GM13977 (cell line): Measurements from ENCODE around the gene SYNPO.

Experiments
- DNase-seq: peaks from one replicate; pipeline ENCODE4 v3.0.0; 2012; ENCODE audit warnings: low spot score
- CTCF ChIP-seq: IDR thresholded peaks from 2 replicates; pipeline ENCODE4 v1.5.1; 2012; ENCODE audit warnings: mild to moderate bottlenecking, control low read depth; ENCODE audit not compliant: insufficient read depth; ENCODE audit errors: extremely low read depth, missing control alignments
- in situ Hi-C: fragments of 300-500 bp; cut with MboI; formaldehyde crosslinking; loops from one replicate; pipeline ENCODE4 v1.12.0; 2022; ENCODE audit warnings: low sequenced_read_pairs, low pct_unique_long_range_greater_than_20kb, mixed read lengths, inconsistent platforms; ENCODE audit not compliant: unreplicated experiment

The SYNPO gene

GRCh38 chr5:150601491-150602345 lies 38.7 kb upstream of the SYNPO start:
- no peak for DNase-seq
- TF ChIP-seq CTCF = no peak
- in situ Hi-C loops = no loop called here

GRCh38 chr5:150603052-150603451 lies 37.4 kb upstream of the SYNPO start:
- in situ Hi-C loops = no loop called here
- TF ChIP-seq CTCF = no peak

GRCh38 chr5:150603491-150603890 lies 37.0 kb upstream of the SYNPO start:
- DNase-seq = no peak
- no peak for TF ChIP-seq CTCF
- in situ Hi-C loops = no loop called here

More at GRCh38 chr5:150603052-150603451, 37.4 kb upstream of the SYNPO start:
- no peak for DNase-seq

GRCh38 chr5:150604010-150604409 lies 36.5 kb upstream of the SYNPO start:
- in situ Hi-C loops = no loop called here
- no peak for TF ChIP-seq CTCF

GRCh38 chr5:150604894-150605440 lies 35.5 kb upstream of the SYNPO start:
- in situ Hi-C loops = no loop called here
- DNase-seq = no peak
- no peak for TF ChIP-seq CTCF

More at GRCh38 chr5:150604010-150604409, 36.5 kb upstream of the SYNPO start:
- DNase-seq = no peak

- DNase-seq = no peak
- TF ChIP-seq CTCF = no peak
- in situ Hi-C loops = no loop called here
These were observed 34.9 kb upstream of the SYNPO start for GRCh38 chr5:150605546-150605945.
